Caki2 (cell line): Measurements from ENCODE around the gene SPARC. TPM values are rescaled to one million over a fixed set of nuclear protein-coding genes. Genes with fewer than 3 reads are reported as not detected.
A peak's percentile ranks its signal among the peaks of the same experiment; 100 is the strongest.

ENCODE experiments used
- DNase-seq: peaks from one replicate; pipeline ENCODE4 v3.0.0-alpha.2; 2015; ENCODE audit warnings: low read depth
- in situ Hi-C: cut with HindIII; loops from 2 replicates; pipeline ENCODE4 v1.10.0; 2016; ENCODE audit warnings: low sequenced_read_pairs, low pct_unique_long_range_greater_than_20kb, mixed read lengths
- total RNA-seq: library from RNA; depleted of rRNA; stranded (reverse); fragments of >200 nt; shearing (Covaris generic); gene quantifications from 2 replicates; pipeline ENCODE4 v1.2.3, GENCODE V29; 2014; ENCODE audit warnings: low replicate concordance

SPARC gene
- total RNA-seq, 1 experiment from 2014 or later = 111 TPM

DNA sequence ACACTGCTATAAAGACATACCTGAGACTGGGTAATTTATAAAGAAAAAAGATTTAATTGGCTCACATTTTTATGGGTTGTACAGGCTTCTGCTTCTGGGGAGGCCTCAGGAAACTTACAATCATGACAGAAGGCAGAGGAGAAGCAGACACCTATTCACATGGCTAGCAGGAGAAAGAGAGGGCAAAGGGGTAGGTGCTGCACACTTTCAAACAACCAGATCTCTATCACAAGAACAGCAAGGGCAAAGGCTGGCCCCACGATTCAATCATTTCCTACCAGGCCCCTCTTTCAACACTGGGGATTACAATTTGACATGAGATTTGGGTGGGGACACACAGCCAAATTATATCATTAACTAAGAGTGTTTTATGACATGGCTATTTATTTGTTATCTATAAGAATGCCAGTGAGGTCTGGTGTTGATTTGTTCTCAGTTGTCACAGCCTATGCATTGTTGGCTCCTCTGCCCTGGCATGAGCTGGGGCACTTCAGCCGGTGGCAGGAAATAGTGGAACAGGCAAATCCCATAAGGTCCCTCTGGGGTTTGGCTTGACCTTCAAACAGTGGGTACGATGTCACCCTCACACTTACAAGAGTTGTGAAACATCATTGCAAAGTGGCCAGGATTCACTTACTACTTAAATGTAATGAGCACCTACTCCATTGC lies 44.1 kb downstream of the SPARC start:
- in situ Hi-C loops = no loop called here
- DNase-seq = no peak

DNA sequence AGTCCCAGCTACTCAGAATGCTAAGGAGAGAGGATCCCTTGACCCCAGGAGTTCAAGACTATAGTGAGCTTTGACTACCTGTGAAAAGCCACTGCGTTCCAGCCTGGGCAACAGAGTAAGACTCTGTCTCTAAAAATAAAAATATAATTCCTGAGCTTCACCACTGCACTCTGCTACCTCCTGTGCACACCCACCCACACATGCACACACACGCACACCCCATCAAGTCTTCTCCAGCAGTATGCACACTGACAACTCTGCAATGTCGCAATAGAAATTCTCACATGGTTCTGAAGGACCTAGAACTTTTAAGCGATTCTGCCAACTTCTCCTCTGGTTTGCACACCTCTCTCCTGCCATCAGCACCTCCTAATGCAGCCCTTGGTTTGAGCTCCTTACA lies 48.1 kb downstream of the SPARC start:
- DNase-seq = no peak
- in situ Hi-C loops = no loop called here

DNA sequence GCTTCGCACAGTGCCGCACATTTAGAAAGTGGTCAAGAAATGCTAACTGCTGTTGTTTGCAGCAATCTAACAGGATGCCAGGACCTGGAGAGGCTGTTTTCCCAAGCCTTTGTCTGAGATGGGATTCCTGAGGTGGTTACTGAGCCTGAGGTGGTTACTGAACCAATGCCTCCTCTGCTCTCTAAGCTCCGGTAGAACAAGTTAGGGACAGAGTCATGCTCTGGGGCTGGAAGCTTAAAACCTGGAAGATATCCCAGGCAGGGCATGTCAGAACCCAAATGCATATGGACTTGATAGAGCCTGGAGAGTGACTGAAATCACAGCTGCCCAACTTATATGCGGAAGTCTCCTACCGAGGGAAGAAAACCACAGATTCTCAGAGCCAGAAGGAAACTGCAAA lies 49.0 kb downstream of the SPARC start:
- no peak for DNase-seq
- in situ Hi-C loops = no loop called here

DNA sequence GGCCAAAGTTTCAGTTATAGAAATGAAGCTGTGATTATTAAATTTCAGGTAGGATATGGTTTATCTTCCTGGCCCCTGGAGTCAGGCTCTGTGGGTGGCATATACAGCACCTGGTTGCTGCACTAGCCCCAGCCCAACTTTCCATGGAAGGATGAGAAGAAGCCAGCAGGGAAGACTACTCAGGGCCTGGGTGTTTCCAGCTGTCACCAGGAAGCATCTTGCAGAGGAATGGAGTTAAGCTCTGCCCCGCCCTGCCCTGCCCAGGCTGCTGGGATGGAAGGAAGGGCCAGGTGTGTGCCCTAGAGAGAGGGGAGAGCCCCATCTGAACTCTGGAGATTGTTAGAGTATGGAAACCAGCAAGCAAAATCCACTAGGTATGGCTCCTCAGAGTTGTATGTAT lies 52.8 kb downstream of the SPARC start:
- no peak for DNase-seq
- in situ Hi-C loops = no loop called here

DNA sequence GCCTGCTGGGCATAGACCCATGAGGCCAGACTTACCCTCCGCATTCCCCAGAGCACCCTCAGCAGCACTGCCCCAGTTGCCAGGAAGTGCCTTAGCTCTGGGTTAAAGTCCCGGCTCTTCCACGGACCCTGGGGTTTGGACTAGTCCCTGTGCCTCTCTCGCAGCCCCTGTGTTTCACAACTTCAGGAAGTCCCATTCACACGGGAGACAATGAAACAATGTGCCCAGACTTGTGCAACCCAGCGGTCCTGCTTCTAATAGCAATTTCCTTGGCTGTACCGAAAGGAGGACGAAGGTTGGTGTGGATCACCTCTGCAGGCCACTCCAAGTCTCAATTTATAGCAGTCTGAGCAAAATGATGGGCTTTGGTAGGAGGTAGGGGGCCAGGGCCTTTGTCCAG lies 53.8 kb downstream of the SPARC start:
- DNase-seq = no peak
- in situ Hi-C loops = no loop called here

DNA sequence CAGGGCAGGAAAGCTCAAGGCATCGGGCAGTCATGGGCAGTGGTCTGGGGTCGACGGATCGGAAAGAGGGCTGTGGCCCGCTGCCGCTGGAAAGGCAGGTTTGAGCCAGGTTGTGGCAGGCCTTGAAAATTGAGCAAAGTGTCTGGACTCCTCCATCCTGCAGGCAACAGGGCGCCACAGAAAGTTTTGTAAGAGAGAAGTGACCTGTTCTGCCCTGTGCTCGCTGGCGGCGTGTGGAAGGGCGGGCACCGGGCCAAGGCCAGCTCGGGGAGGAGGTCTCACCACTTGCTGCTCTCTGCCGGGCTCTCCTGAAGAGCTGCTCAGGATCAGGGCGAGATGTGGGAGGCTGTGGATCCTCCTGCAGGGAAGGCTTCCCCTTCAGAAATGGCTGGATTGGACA lies 54.2 kb downstream of the SPARC start:
- in situ Hi-C loops = no loop called here
- no peak for DNase-seq

DNA sequence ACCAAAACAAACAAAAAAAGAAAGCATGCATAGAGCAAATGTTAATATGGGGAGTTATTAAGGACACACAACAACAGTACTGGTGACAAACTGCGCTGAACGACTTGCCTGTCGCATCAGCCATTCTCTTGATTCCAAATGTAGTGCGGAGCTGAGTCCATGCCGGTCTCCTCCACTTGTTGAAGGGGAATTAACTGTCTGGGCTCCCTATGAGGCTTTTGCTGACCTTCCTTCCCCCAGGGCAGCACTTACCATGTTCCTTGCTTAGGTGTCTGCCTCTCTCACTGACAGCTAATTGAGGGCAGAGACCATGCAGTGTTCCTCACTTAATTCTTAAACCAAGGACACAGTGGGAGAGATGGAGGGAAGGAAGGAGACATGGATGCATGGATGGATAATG lies 54.8 kb downstream of the SPARC start:
- in situ Hi-C loops = no loop called here
- no peak for DNase-seq

DNA sequence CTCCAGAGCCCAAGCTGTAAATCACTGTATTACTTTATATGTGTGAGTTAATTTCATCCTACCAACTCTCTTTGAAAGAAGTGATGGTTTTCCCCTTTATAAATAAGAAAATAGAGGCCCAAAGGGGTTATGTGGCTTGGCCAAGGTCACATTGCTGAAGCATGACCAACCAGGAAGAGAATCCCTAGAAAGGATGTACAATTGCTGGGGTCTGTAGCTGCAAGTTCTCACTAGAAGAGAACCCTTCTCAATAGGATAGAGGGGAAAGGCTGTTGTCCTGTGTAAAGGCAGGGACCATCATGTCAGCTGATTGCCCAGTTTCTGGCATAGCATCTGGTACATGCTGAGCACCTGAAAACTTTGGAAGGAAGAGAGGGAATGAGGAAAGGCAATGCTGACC lies 56.6 kb downstream of the SPARC start:
- DNase-seq = no peak
- in situ Hi-C loops = no loop called here

DNA sequence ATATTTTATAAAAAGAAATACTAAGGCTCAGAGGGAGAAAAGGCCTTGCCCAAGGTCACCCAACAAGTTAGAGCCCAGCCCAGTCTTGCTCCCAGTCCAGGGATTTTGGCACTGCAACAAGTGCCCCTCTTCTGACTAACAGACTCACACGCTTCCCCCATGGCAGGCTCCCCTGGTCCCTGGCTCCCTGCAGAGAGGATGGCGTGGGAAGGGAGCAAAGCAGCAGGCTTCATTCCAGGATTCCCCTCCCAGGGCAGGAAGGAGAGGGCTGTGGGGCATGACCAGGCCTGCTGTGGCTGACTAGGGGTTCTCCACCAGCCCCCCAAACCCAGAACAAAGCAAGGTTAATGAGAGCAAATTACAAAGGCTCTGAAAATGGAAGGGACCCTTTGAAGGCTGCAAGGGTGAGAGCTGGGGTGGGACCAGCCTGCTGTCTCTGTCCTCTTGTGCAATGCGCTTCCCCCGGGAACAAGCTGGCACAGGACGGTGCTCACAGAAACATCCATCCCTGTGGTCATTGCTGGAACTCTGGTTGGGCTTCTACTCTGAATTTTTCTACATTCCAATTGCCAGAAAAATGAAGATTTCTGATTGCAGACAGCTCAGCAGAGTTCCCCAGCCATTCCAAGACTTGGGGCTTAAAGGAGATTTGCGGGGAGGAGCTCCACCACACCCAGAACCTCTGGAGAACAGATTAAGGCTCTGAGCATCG lies 58.4 kb downstream of the SPARC start:
- in situ Hi-C loops = no loop called here
- DNase-seq = no peak

DNA sequence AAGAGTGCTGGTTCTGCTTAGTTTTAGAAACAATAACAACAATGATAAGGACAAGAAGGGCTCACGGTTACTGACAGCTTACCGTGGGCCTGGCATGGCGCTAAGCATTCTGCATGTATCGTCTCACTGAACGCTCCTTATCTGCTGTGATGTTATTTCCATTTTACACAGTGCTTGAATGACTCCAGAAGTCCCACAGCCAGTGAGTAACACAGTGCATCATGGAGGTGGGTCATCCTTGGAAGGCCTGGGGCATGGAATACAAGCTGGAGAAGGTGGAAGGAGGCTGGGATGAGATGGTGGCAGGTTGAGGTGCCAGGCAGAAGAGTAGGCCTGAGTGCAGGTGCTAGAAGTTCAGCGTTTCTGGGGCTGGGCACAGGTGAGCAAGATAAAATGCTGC lies 59.1 kb downstream of the SPARC start:
- DNase-seq = no peak
- in situ Hi-C loops = no loop called here

DNA sequence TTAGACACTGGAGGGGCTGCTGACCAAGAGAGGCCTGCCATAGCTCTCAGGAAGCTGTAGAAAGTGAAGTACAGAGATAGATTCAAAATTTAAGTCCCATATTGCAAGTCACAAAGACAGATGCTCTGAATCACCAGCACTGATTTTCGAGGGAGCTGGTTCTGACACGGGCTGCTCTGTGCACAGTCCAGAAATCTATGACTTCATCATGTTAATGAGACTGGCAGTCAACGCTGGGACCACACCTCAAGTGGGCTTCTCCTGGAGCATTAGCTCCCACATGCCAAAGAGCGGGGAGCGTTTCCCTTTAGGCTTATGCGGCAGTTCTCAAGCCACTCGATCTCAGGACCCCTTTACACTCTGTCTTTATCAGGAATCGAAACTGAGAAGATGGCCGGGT lies 61.4 kb downstream of the SPARC start:
- in situ Hi-C loops = no loop called here
- DNase-seq = no peak

DNA sequence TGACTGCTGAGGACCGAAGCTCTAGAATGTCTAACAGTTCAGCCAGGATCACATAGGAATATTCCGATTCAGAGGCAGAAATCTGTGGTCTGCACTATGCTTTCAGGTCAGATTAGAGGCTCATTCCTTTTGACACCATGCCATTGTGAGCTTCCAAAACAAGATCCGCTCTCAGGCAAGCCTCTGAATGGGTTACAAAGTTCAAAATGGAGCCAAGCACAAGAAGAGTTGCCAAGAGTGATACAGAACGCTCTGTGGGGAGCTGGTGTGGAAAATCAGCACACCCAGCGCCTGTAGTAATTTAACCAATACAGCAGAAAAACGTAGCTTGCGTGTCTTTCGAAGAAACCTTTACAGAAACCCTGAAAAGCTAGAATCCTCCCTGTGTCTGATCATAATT lies 62.2 kb downstream of the SPARC start:
- DNase-seq = no peak
- in situ Hi-C loops = no loop called here

DNA sequence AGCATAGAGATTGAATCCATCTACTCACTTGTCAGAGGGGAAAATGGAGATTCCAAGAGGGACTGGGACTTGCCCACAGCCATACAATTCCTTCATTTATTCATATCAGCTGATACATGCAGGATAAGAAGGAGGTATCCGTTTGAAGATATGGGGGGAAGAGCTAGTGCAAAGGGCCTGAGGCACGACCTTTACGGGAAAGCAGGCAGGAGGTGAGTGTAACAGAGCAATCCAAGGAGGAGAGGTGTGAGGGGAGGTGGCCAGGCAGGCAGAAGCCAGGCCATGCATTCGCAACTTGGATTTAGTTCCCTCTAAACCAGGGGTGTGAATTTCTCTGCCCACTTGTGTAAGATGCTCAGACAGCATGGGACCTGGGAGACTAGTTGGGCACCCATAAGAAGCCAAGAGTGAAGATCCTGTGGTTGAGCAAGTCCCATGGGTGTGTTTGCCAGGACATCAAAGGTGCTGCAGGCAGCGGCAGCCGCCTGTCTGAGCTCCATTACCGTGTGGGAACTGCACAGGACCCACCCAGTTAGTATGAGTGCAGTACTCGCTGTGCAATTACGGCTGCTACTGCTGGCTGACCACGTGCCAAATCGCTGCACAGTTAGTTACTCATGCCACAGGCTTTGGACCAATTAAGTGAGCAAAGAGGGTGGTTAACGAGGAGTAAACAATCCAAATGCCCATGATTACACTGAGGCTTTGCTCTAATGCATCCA lies 64.2 kb downstream of the SPARC start:
- in situ Hi-C loops = no loop called here
- no peak for DNase-seq

DNA sequence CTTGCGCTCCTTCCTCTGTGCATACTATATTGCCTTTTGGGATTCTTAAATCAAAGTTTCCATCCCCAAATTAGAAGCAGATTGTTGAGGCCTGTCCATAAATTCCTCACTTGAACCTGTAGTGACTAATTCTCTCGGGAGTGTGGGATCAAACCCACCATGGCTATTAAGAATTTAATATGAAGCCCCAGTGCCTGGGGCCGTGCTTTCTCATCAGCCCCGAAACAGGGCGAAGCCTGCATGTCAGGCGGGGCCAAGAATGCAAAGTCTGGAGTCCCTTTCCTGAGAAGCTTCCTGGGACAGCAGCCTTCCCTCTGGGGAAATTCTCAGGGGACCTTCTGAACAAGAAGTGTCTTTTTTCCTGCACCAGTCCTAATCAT lies 66.3 kb downstream of the SPARC start:
- no peak for DNase-seq
- in situ Hi-C loops = no loop called here

DNA sequence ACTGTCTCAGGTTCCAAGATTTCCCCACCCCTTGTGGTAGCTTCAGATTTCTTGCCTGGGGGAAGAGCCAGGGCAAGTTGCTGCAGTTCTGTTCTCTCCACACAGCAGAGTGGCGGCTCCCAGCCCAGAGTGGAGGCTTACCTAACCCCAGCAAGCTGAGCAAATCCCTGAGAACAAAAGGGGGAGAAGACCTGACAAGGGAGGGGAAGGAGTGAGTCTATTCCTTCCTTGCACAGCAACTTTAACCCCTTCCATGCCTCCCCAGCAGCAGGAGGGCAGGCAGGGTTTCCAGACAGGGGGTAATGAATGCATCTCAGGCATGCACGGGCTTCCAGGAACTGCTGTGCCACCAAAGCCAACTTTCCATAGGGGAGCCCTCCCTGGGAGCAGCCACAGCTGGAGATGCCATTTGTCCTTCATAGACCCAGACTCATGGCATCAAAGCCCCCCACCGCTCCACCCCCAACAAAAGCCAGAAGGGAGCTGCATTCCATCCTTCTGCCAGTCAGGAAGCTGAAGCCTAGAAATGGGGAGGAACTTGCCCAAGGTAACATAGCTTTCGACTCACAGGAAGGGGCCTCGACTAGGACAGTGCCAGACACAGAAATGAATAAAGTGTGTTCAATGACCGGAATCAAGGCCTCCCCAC lies 66.8 kb downstream of the SPARC start:
- in situ Hi-C loops = no loop called here

DNA sequence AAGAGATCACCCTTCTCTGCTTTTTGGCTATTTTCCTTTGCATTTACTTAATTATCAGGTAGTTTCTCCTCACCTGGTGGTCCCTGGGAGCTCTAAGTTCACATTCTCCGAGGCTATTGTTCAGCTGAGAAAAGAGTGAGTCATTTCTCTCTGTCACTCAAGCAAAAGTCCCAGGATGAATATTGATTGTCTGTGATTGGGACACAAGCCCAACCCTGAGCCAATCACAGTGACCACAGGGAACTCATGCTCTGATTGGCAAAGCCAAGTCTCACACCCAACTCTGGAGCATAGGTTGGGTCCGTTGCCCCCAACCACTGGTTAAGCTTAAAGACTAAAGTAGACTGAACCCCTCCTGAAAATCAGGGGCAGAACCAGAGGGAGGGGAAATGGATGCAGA lies 67.8 kb downstream of the SPARC start:
- in situ Hi-C loops = no loop called here
- DNase-seq = no peak

More for the DNA sequence above, 66.8 kb downstream of the SPARC start:
- DNase-seq = no peak

DNA sequence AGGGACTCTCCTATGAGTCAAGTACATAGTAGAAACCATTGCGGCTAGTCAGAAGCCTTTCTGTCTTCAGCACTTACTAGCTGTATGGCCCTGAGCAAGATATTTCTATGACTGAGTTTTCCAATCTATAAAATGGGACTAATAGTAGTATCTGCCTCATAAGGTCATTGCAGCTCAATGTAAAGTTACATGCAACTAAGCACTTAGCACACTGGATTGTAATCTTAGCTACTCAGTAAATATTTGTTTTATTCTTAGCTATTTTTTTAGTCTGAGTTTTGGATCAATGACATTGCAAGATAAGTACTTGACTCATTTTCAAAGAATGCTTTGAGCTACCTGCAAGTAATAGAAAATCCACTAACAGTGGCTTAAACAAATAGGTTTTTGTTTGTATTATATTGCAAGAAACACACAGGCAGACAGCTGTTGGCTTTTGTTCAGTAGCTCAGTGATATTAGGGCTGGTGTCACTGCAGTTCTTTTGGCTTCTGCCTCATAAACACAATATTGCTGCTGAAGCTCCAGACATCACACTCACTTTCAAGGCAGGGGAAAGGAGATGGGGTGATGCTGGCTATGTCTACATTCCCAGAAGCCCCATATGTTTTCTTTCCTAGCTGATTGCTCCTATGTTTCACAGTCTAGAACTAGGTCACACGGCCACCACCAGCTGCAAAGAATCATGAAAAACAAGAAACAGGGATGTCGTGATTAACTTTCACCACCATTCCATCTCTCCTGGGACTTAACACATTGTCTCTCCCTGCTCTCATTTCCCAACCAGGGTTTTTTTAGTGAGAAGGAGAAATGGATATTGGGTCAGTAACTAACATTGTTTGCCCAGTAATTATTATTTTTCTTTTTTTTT lies 68.6 kb downstream of the SPARC start:
- peak; percentile 38 for DNase-seq
- in situ Hi-C loops = no loop called here

DNA sequence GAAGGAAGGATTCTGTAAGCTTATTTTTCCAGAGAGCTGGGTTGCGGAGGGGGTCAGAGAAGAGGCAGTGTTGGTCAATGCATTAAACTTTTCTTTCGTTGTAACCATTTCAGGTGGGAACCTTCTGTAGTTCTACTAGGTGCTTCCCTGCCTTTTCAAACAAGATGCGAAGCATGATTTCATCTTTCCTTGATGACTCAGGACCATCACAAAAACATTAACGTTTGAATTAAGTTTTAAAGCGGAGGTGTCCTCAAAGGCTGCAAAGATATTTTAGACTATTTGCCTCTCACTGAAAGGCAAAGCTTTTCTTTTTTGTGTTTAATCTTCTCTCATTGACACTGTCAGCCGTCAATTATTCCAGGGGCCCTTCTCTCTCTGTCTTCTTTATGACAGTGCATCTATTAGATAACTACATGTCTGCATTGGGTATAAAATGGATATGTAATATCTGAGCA lies 69.3 kb downstream of the SPARC start:
- in situ Hi-C loops = no loop called here
- DNase-seq = no peak
